ENCODE data around the gene TAAR1.

GRCh38 chr6:132708002-132708401 is 49.0 kb upstream of the TAAR1 start:
- no peak for TF ChIP-seq SUZ12 (IDR thresholded peaks at IDR 0.05)
- no peak for TF ChIP-seq FOXM1 (IDR thresholded peaks at IDR 0.05; ENCODE audit: borderline replicate concordance)
- TF ChIP-seq TARDBP (IDR thresholded peaks at IDR 0.05), result no peak
- no peak for TF ChIP-seq BHLHE40 (IDR thresholded peaks at IDR 0.05; ENCODE audit: borderline replicate concordance)
- no peak for TF ChIP-seq ELF4 (IDR thresholded peaks at IDR 0.05)
- no peak for TF ChIP-seq HDGF (IDR thresholded peaks at IDR 0.05; ENCODE audit: borderline replicate concordance)
- TF ChIP-seq FOXK2 (IDR thresholded peaks at IDR 0.05), result no peak
- TF ChIP-seq CTBP1 (IDR thresholded peaks at IDR 0.05; ENCODE audit: borderline replicate concordance), result no peak
- TF ChIP-seq ARNT (IDR thresholded peaks at IDR 0.05), result no peak
- TF ChIP-seq ZNF384 (IDR thresholded peaks at IDR 0.05), result no peak
- no peak for TF ChIP-seq PKNOX1 (IDR thresholded peaks at IDR 0.05)
- no peak for TF ChIP-seq SP1 (IDR thresholded peaks at IDR 0.05)
